ENCODE data around the gene AMOTL2.

Gene AMOTL2

DNA sequence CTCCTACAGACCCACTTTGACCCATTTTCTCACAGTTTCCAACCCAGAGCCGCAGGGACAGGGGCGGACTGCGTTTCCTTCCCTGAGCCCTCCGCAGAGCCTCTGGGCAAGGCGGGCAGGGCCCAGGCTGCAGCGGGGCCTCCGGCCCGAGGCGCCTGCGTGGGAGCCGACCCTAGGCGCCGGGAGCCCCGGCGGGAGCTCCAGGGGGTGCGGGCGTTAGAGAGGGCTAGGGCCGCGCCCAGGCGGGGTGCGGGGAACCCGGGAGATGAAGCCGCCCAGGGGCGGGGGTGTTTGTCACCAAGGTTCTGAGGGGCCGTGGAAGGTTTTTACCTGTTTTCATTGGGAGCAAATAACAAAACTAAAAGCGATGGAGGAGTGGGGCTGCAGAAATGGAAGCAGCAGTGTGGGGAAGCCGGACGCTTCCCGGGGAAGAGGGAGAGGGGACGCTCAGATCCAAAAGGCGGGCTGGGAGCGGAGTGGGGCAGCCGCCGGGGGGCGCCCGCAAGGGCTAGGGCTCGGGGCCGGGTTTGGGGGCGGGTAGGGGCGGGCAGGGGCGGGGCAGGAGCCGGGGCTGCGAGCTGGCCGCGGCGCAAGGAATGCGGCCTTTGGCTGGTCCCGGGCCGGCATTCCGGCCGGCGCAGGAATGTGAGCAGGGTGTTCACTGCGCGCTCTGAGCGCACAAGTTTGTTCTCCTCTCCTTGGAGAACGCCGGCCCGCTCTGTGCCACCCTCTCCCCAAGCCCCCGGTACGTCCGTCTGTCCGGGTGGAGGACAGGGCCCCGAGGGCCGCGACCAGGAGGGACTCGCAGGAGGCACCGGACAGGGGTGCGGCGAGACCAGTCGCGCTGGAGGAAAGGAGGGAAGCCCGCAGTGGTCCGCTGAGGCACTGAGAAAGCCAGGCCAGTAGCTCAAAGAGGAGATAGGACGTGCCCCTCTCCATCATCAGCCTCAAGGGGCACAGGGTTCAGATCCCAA, 61.1 kb downstream of the AMOTL2 start:
- DNase-seq = no peak

DNA sequence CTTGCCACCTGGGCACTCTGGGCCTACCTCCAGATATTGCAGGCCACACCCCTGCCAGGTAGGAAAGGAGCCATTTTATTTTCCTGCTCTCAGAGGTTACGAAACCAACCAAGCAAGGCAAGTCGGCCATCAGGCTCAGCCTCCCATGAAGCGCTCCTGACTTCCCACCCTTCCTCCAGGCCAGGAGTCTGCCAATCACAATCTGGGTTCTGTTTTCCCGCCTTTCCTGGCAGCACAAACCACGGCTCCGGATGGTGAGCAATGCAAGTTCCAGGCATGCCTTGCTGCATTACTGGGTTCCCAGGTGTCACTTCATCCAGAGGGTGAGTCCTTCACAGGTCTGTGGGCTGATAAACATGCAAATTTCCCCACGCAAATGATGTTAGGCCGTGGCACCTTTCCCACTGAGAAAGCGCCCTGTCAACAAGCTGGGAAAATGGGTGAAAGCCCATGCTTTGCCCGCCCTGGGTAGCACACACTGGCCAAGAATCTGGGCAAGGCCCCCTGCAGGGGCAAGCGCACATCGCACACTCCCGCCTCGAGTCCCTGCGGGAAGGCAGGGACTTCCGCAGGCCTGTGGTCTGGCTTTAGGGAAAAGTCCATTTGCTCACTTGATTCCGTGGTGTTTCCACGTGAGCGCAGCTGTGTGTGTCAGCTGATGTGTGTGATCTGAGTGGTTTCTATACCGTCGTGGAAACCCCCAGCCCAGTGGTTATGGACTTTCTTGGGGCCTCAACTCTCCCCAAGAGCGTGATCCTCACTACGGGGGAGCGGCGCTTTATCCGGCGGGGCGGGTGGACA, 62.0 kb downstream of the AMOTL2 start:
- DNase-seq = peak; percentile 16

DNA sequence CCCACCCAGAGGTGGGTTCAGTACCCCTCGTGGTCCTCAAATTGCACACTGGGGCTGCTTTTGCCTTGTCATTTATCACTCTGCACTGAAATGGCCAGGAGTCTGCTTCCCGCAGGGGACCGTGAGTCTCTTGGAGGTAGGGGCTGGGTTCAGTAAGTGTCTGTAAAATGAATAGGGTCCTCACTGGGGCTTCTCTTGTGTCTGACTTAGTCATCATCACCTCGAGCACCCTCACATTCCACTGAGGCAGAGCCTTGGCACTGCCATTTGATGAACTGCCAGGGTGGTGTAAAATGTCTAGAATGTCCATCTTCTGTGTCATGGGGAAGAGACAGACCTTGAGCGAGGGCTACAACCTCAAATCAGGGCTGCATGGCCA, 62.6 kb downstream of the AMOTL2 start:
- no peak for DNase-seq

DNA sequence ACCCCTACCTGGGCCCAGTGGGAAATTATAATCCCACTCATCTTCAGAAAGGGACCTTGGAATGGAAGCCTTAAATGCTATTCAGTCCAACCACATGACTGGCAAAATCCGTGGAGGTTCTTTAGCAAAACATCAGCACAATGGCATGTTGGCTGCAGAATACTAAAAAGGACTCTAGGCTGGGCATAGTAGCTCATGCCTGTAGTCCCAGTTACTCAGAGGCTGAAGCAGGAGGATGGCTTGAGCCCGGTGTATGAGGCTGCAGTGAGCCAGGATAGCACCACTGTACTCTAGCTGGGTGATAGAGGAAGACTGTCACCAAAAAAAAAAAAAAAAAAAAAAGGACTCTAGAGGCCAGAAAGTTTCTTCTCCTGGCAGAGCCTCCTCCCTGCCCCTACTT, 63.0 kb downstream of the AMOTL2 start:
- no peak for DNase-seq

DNA sequence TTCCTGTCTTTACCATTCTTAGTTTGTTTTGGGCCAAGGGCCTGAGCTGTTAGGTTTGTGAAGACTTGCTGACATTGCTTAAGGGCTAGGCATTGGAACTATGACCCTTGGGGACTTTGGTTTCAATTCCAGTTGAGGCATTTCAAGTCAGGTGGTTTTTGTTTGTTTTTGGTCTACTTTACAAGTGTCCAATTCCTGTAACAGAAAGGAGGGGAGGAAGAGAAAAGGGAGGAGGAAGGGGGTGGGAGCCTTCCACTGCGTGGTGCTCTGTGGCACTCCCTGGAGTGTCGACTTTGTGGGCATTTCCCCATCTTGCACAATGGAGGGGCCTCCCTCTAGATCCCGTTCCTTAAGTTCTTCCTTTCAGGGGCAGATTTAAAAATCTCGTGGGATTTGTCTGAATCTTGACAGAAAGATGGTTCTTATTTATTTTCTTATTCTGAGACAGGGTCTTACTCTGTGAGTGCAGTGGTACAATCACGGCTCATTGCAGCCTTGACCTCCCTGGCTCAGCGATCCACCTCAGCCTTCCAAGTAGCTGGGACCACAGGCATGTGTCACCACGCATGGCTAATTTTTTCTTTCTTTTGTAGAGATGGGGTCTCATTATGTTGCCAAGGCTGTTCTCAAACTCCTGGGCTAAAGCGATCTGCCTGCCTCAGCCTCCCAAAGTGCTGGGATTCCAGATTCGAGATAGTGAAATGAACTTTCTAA, 64.1 kb downstream of the AMOTL2 start:
- peak; percentile 40 for DNase-seq

DNA sequence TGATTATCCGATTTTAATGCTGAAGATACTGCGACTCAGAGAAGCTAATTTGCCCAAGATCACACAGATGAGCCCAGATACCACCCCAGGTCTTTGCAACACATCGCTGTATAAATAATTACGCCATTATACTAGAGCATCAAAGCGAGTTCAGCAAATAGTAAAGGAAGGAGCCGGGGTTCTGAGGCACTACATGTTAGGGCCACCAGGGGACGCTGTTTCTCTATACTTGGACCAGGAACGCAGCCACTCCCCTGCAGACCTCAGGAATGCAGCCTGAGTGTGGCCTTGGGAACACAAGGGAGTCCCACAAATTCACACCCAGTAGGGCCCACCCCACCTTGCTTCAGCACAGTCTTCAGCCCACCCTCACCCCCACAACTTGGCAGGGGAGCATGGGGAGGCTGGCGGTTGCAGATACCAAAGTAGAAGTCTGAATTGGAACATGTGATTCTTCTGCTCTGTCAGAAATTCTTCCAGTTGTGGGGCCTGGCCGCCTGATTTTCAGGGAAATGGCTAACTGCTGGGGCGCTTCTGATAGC, 65.8 kb downstream of the AMOTL2 start:
- peak; percentile 63 for DNase-seq

DNA sequence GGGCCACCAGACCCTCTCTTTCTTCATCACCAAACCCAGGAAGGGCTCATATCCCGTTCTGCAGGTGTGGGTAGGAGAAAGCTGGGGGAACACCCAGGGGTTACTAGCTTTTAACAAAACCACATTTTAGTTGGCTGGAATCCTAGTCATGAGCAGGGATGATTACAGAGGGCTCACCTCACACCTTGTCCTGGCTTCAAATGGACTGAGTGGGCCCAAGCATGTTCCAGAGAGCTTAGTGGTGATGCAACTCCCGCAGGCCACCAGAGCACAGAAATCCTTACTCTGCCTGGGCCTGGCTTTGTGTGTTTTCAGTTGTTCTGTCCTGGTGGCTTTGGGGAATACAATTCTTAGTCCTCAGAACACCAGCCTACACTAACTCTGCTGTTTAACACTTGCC, 66.8 kb downstream of the AMOTL2 start:
- no peak for DNase-seq

DNA sequence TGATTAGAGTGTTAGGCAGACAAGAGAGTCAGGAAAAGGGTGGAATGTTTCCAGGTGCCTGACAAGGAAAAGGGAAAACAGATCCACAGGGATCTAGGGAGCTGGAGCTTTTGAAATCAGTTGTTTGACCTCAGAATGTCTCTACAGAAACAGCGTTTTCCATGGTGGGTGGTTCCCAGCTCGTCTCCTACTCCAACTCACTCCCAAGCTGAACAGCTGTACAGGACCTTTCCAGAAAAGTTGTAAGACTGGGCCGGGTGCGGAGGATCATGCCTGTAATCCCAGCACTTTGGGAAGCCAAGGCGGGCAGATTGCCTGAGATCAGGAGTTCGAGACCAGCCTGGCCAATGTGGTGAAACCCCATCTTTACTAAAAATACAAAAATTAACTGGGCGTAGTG, 67.9 kb downstream of the AMOTL2 start:
- DNase-seq = no peak

All from inflammatory macrophage treated with lipopolysaccharide for 4 hours (primary cell).